HG02571 (cell line): Measurements from ENCODE around the gene MS4A6E.
"Not testable (repeated sequence)": the region's sequence is repeated elsewhere in the genome, so short reads cannot be mapped to it uniquely, and the experiment has no call there.

Source experiments
- ATAC-seq: cut with Tn5 transposase; IDR thresholded peaks from one replicate; pipeline ENCODE4 v1.9.1; 2021; ENCODE audit warnings: mild to moderate bottlenecking, moderate library complexity; ENCODE audit not compliant: unreplicated experiment

MS4A6E gene, protein sequence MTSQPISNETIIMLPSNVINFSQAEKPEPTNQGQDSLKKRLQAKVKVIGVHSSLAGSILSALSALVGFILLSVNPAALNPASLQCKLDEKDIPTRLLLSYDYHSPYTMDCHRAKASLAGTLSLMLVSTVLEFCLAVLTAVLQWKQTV

GRCh38 chr11:60326955-60327354 is at the start of gene MS4A6E:
Gene MS4A6E (plus strand): TSS chr11:60327255. CDS start chr11:60334896, 7,641 bp downstream.
- no peak for ATAC-seq

- ATAC-seq, result no peak
Measured at GRCh38 chr11:60280412-60280811, 46.6 kb upstream of the MS4A6E start, which contains the start of gene MS4A4A. Gene MS4A4A (plus strand): TSS chr11:60280666. CDS start chr11:60280676, 10 bp downstream.

GRCh38 chr11:60281485-60281884 is 45.6 kb upstream of the MS4A6E start:
- no peak for ATAC-seq

GRCh38 chr11:60282286-60282685 is 44.8 kb upstream of the MS4A6E start:
- no peak for ATAC-seq

DNA sequence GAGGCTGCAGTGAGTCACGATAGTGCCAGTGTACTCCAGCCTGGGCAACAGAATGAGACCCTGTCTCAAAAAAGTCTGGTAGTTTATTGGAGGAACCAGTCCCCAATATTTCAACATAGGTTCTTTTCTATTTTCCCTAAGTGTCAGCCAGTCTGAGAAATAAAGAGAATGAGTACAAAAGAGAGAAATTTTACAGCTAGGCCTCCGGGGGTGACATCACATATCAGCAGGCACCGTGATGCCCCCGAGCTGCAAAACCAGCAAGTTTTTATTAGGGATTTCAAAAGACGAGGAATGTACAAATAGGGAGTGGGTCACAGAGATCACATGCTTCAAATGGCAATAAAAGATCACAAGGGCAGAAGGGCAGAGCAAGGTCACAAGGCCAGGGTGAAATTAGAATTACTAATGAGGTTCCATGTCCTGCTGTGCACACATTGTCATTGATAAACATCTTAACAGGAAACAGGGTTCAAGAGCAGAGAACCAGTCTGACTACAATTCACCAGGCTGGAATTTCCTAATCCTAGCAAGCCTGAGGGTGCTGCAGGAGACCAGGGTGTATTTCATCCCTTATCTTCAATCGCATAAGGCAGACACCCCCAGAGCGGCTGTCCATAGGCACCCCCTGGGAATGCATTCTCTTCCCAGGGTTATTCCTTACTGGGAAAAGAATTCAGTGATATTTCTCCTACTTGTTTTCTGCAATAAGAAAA is 41.5 kb upstream of the MS4A6E start:
- not testable (repeated sequence) for ATAC-seq

DNA sequence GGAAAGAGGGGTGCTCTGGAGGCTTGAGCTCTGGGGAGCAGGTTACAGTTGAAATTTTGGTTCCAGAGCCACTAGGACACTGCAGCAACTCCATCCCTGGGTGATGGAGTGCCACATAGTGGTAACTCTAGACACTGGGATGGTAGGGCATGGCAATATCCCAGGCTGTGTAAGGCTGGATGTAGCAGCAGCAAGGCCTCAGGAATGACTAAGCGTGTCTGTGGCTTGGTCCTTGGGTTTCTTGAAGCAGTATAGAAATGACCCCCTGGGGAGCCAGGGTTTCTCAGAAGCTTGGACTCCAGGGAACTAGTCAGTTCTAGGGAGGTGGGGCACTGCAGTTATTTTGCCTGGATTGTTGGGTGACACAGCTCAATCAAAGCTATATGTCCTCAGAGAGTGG is 38.5 kb upstream of the MS4A6E start:
- ATAC-seq, result no peak

DNA sequence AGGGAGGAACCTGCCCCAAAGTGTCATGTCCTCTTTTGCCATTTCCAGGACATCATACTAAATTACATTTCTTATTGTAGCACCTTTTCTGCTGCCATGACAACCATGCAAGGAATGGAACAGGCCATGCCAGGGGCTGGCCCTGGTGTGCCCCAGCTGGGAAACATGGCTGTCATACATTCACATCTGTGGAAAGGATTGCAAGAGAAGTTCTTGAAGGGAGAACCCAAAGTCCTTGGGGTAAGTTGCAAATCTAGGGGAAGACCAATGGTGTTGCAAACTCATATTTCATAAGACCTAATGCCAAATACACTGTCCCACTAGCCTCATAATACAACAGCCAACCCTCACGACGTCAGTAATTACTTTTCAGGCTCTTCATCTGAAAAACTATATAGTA is 34.9 kb upstream of the MS4A6E start:
- no peak for ATAC-seq

GRCh38 chr11:60301178-60301577 is 25.9 kb upstream of the MS4A6E start:
- no peak for ATAC-seq

GRCh38 chr11:60301884-60302283 is 25.2 kb upstream of the MS4A6E start:
- ATAC-seq, result not testable (repeated sequence)

GRCh38 chr11:60303661-60304060 is 23.4 kb upstream of the MS4A6E start:
- ATAC-seq, result no peak

GRCh38 chr11:60305906-60306619 is 21.0 kb upstream of the MS4A6E start:
- ATAC-seq, result no peak

GRCh38 chr11:60307507-60308195 is 19.4 kb upstream of the MS4A6E start:
- ATAC-seq, result no peak

GRCh38 chr11:60310407-60310998 is 16.6 kb upstream of the MS4A6E start:
- ATAC-seq, result no peak

GRCh38 chr11:60314635-60315321 is 12.3 kb upstream of the MS4A6E start:
- ATAC-seq, result no peak

GRCh38 chr11:60315871-60316270 is 11.2 kb upstream of the MS4A6E start:
- no peak for ATAC-seq

- ATAC-seq, result no peak
Measured at GRCh38 chr11:60316317-60316716, 10.7 kb upstream of the MS4A6E start.

- no peak for ATAC-seq
Measured at GRCh38 chr11:60318726-60319125, 8.3 kb upstream of the MS4A6E start.

- no peak for ATAC-seq
Measured at GRCh38 chr11:60321051-60321450, 6.0 kb upstream of the MS4A6E start.

GRCh38 chr11:60328460-60328859 is 1.4 kb downstream of the MS4A6E start:
- ATAC-seq, result no peak

GRCh38 chr11:60332846-60333245 is 5.8 kb downstream of the MS4A6E start:
- no peak for ATAC-seq
